MV-4-11 (cell line): Measurements from ENCODE around the gene ANO3.
"Not testable (repeated sequence)": the region's sequence is repeated elsewhere in the genome, so short reads cannot be mapped to it uniquely, and the experiment has no call there.

Experiments used
- DNase-seq: peaks from one replicate; lab custom pipeline; 2025; lab: John Stamatoyannopoulos, UW

Gene ANO3

GRCh38 chr11:26575946-26576345, 244.0 kb downstream of the ANO3 start:
- DNase-seq = no peak

- no peak for DNase-seq
Measured at GRCh38 chr11:26578998-26579661, 247.2 kb downstream of the ANO3 start.

- DNase-seq = no peak
Measured at GRCh38 chr11:26579683-26580082, 247.8 kb downstream of the ANO3 start.

- DNase-seq = no peak
Measured at GRCh38 chr11:26580929-26581328, 249.0 kb downstream of the ANO3 start.

- no peak for DNase-seq
Measured at GRCh38 chr11:26583550-26583949, 251.6 kb downstream of the ANO3 start.

- no peak for DNase-seq
Measured at GRCh38 chr11:26584818-26585217, 252.9 kb downstream of the ANO3 start.

- no peak for DNase-seq
Measured at GRCh38 chr11:26587073-26587472, 255.1 kb downstream of the ANO3 start.

- DNase-seq = no peak
Measured at GRCh38 chr11:26593691-26594090, 261.8 kb downstream of the ANO3 start.

- DNase-seq = peak; percentile 76
Measured at GRCh38 chr11:26595207-26595865, 263.4 kb downstream of the ANO3 start.

- DNase-seq = not testable (repeated sequence)
Measured at GRCh38 chr11:26597049-26597689, 265.2 kb downstream of the ANO3 start.

- no peak for DNase-seq
Measured at GRCh38 chr11:26597899-26598298, 266.0 kb downstream of the ANO3 start.

- DNase-seq = no peak
Measured at GRCh38 chr11:26599425-26599824, 267.5 kb downstream of the ANO3 start.

- DNase-seq = no peak
Measured at GRCh38 chr11:26599876-26600434, 268.0 kb downstream of the ANO3 start.

GRCh38 chr11:26607725-26608506, 276.0 kb downstream of the ANO3 start:
- no peak for DNase-seq

GRCh38 chr11:26608507-26609146, 276.7 kb downstream of the ANO3 start:
- DNase-seq = no peak

- no peak for DNase-seq
Measured at GRCh38 chr11:26613759-26614158, 281.8 kb downstream of the ANO3 start.

- no peak for DNase-seq
Measured at GRCh38 chr11:26618441-26618840, 286.5 kb downstream of the ANO3 start.

GRCh38 chr11:26620282-26621045, 288.5 kb downstream of the ANO3 start:
- DNase-seq = no peak

- DNase-seq = no peak
Measured at GRCh38 chr11:26621132-26621531, 289.2 kb downstream of the ANO3 start.

GRCh38 chr11:26622181-26622580, 290.3 kb downstream of the ANO3 start:
- no peak for DNase-seq

- no peak for DNase-seq
Measured at GRCh38 chr11:26623076-26623659, 291.2 kb downstream of the ANO3 start.
